ENCODE measurements around the gene EFCAB10. TPM values are rescaled to one million over a fixed set of nuclear protein-coding genes. Genes with fewer than 3 reads are reported as not detected.

The EFCAB10 gene
- total RNA-seq, 1 donor from 2014 or later: not detected

GRCh38 chr7:105591522-105591921 is 10.2 kb upstream of the EFCAB10 start:
- Mint-ChIP-seq H3K36me3 (no peaks in the 10 kb centered on the region), H3K27ac (no peak overlapping the region), H3K27me3 (ENCODE audit: low read depth) (no peaks in the 10 kb centered on the region), H3K4me1 (peaks cover 6% of the 10 kb centered on the region), H3K4me3 (no peak overlapping the region), H3K9me3 (no peaks in the 10 kb centered on the region)
- no peak for DNase-seq (ENCODE audit: low spot score in 2 of 2, unreplicated experiment in 2 of 2)
- no peak for TF ChIP-seq CTCF (IDR thresholded peaks at IDR 0.05; ENCODE audit: unreplicated experiment)

GRCh38 chr7:105590793-105591192 is 9.5 kb upstream of the EFCAB10 start:
- Mint-ChIP-seq H3K27ac (no peak overlapping the region), H3K36me3 (no peaks in the 10 kb centered on the region), H3K4me3 (no peak overlapping the region), H3K27me3 (ENCODE audit: low read depth) (no peaks in the 10 kb centered on the region), H3K9me3 (no peaks in the 10 kb centered on the region), H3K4me1 (peaks cover 6% of the 10 kb centered on the region)
- no peak for TF ChIP-seq CTCF (IDR thresholded peaks at IDR 0.05; ENCODE audit: unreplicated experiment)
- no peak for DNase-seq (ENCODE audit: low spot score in 2 of 2, unreplicated experiment in 2 of 2)

GRCh38 chr7:105589356-105590077 is 8.2 kb upstream of the EFCAB10 start:
- Mint-ChIP-seq H3K4me3 (no peak overlapping the region), H3K27me3 (ENCODE audit: low read depth) (no peaks in the 10 kb centered on the region), H3K36me3 (no peaks in the 10 kb centered on the region), H3K27ac (no peak overlapping the region), H3K4me1 (peaks cover 6% of the 10 kb centered on the region), H3K9me3 (peaks cover 2% of the 10 kb centered on the region)
- no peak for TF ChIP-seq CTCF (IDR thresholded peaks at IDR 0.05; ENCODE audit: unreplicated experiment)
- no peak for DNase-seq (ENCODE audit: low spot score in 2 of 2, unreplicated experiment in 2 of 2)

GRCh38 chr7:105587909-105588635 is 6.8 kb upstream of the EFCAB10 start:
- peaks cover 3% of the 10 kb centered on the region for H3K36me3 Mint-ChIP-seq

GRCh38 chr7:105585850-105586500 is 4.7 kb upstream of the EFCAB10 start:
- H3K36me3 Mint-ChIP-seq: peaks cover 3% of the 10 kb centered on the region
- H3K27me3 Mint-ChIP-seq (ENCODE audit: low read depth): no peaks in the 10 kb centered on the region
- no peak for TF ChIP-seq CTCF (IDR thresholded peaks at IDR 0.05; ENCODE audit: unreplicated experiment)
- no peak overlapping the region for H3K27ac Mint-ChIP-seq
- DNase-seq (ENCODE audit: low spot score in 2 of 2, unreplicated experiment in 2 of 2): no peak
- H3K4me3 Mint-ChIP-seq: no peak overlapping the region
- peaks cover 6% of the 10 kb centered on the region for H3K4me1 Mint-ChIP-seq
- peaks cover 15% of the 10 kb centered on the region for H3K9me3 Mint-ChIP-seq

More at GRCh38 chr7:105587909-105588635, 6.8 kb upstream of the EFCAB10 start:
- Mint-ChIP-seq H3K4me3 (no peak overlapping the region), H3K4me1 (peaks cover 6% of the 10 kb centered on the region), H3K27me3 (ENCODE audit: low read depth) (no peaks in the 10 kb centered on the region), H3K27ac (peak overlapping the region; percentile 25), H3K9me3 (peaks cover 8% of the 10 kb centered on the region)
- DNase-seq (ENCODE audit: low spot score in 2 of 2, unreplicated experiment in 2 of 2): no peak
- no peak for TF ChIP-seq CTCF (IDR thresholded peaks at IDR 0.05; ENCODE audit: unreplicated experiment)
